Activated T-helper 2 cell treated with anti-CD3 and anti-CD28 coated beads, Interferon-gamma antibody, Interleukin-2, Interleukin-4, amounts not matched to agents 10 μg/mL and 5 μg/mL and 100 μg/mL, durations not matched to agents 14 hours and 24 hours and 36 hours (primary cell): ENCODE results near the gene OPRM1. TPM values are rescaled to one million over a fixed set of nuclear protein-coding genes. Genes with fewer than 3 reads are reported as not detected.

ENCODE experiments used
- DNase-seq: peaks from one replicate; pipeline ENCODE4 v3.0.0; 2021; ENCODE audit warnings: low spot score
- H3K27ac Mint-ChIP-seq: one replicate; pipeline ENCODE4 v1.8.0; 2021; ENCODE audit warnings: mixed read lengths
- H3K27me3 Mint-ChIP-seq: one replicate; pipeline ENCODE4 v1.8.0; 2021; ENCODE audit warnings: low read depth, mixed read lengths
- H3K36me3 Mint-ChIP-seq: one replicate; pipeline ENCODE4 v1.8.0; 2021; ENCODE audit warnings: low read depth, mixed read lengths
- H3K4me1 Mint-ChIP-seq: one replicate; pipeline ENCODE4 v1.8.0; 2021; ENCODE audit warnings: low read depth, mixed read lengths
- H3K4me3 Mint-ChIP-seq: one replicate; pipeline ENCODE4 v1.8.0; 2021; ENCODE audit warnings: low read depth, mild to moderate bottlenecking, moderate library complexity, mixed read lengths
- H3K9me3 Mint-ChIP-seq: one replicate; pipeline ENCODE4 v1.8.0; 2021; ENCODE audit warnings: mixed read lengths
- intact Hi-C: fragments of 100-400 bp; cut with micrococcal nuclease; formaldehyde crosslinking; loops from one replicate; pipeline ENCODE4 v1.15.1; 2023
- total RNA-seq: library from RNA; stranded (reverse); gene quantifications from 2 replicates; pipeline ENCODE4 v1.2.3, GENCODE V29; 2022

OPRM1 gene
- total RNA-seq, 1 donor from 2014 or later, result not detected

DNA sequence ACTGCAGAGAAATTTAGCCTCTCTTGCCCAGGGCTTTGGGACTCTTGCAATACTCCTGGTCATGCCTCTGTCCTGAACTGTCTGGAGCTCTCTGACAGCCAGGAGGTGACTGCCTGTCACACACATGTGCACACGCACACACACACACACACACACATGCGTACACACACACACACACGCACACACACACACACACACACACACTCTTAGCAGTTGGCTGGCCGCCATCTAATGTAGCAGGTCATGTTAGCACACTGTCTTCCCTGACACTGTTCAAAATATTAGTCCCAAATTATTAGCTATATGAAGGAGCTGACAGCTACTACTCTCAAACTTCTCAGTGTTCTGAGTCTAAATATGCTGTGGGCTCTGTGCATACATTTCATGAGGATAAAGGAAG, 256.7 kb downstream of the OPRM1 start:
- H3K4me1 Mint-ChIP-seq, result peaks cover 6% of the 10 kb centered on the region
- no peak for DNase-seq
- no peaks in the 10 kb centered on the region for H3K9me3 Mint-ChIP-seq
- H3K4me3 Mint-ChIP-seq, result no peak overlapping the region
- no peak overlapping the region for H3K27ac Mint-ChIP-seq
- no peaks in the 10 kb centered on the region for H3K36me3 Mint-ChIP-seq
- peaks cover 34% of the 10 kb centered on the region for H3K27me3 Mint-ChIP-seq
- intact Hi-C loops, result no loop called here
